ENCODE data around the gene RERE.

The RERE gene

GRCh38 chr1:8344893-8345507, 472.4 kb downstream of the RERE start:
- H3K27me3 ChIP-seq (ENCODE audit: control insufficient read depth, insufficient read depth, low read length): no peaks in the 10 kb centered on the region
- H3K9me3 ChIP-seq (ENCODE audit: control insufficient read depth, insufficient read depth, low read length): no peaks in the 10 kb centered on the region
- no peak overlapping the region for H3K4me3 ChIP-seq (ENCODE audit: low read depth, low read length)
- no peak overlapping the region for H3K9ac ChIP-seq (ENCODE audit: low read depth, low read length)
- no peaks in the 10 kb centered on the region for H3K36me3 ChIP-seq (ENCODE audit: control insufficient read depth, insufficient read depth, low read length)
- H3K4me1 ChIP-seq (ENCODE audit: control insufficient read depth, insufficient read depth, low read length): no peaks in the 10 kb centered on the region

GRCh38 chr1:8343464-8344001, 473.9 kb downstream of the RERE start:
- H3K27me3 ChIP-seq (ENCODE audit: control insufficient read depth, insufficient read depth, low read length): no peaks in the 10 kb centered on the region
- H3K9me3 ChIP-seq (ENCODE audit: control insufficient read depth, insufficient read depth, low read length): no peaks in the 10 kb centered on the region
- no peaks in the 10 kb centered on the region for H3K36me3 ChIP-seq (ENCODE audit: control insufficient read depth, insufficient read depth, low read length)
- no peaks in the 10 kb centered on the region for H3K4me1 ChIP-seq (ENCODE audit: control insufficient read depth, insufficient read depth, low read length)
- H3K9ac ChIP-seq (ENCODE audit: low read depth, low read length): no peak overlapping the region
- H3K4me3 ChIP-seq (ENCODE audit: low read depth, low read length): no peak overlapping the region

DNA sequence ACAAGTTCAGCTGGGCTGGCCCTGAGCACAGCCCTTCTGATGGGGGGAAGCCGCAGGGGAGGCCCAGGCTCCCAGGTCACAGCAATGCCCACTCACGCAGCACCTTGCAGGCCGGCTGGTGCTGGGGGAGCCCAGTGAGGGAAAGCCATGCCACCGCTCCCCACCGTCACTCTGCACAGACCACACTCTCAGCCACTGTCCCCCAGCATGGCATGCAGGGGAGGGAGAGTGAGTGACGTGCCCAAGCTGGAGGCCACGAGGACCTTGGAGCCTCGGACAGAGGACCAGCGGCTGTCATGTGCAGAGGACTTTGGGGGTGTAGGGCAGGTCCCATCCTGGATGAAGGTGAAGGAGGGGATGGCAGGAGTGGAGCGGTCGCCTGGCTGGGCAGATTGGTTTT, 474.4 kb downstream of the RERE start:
- H3K4me1 ChIP-seq (ENCODE audit: control insufficient read depth, insufficient read depth, low read length): no peaks in the 10 kb centered on the region
- H3K9me3 ChIP-seq (ENCODE audit: control insufficient read depth, insufficient read depth, low read length): no peaks in the 10 kb centered on the region
- no peaks in the 10 kb centered on the region for H3K36me3 ChIP-seq (ENCODE audit: control insufficient read depth, insufficient read depth, low read length)
- H3K4me3 ChIP-seq (ENCODE audit: low read depth, low read length): no peak overlapping the region
- no peak overlapping the region for H3K9ac ChIP-seq (ENCODE audit: low read depth, low read length)
- no peaks in the 10 kb centered on the region for H3K27me3 ChIP-seq (ENCODE audit: control insufficient read depth, insufficient read depth, low read length)

DNA sequence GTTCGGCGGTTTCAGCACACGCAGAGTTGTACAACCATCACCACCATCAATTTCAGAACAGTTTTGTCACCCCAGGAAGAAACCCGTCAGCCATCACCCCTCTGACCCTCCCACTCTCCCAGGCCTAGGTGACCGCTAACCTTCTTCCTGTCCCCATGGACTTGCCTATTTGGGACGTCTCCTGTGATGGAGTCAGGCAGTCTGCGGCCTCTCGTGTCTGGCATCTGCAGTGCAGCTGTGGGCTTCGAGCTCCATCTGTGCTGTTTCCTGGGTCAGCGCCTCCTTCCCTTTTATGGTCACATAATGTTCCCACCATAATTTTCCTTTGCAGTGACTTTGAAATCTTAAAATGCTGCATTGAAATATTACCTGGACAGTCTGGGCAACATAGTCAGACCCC, 475.1 kb downstream of the RERE start:
- Histone ChIP-seq H3K4me3 (ENCODE audit: low read depth, low read length) (no peak overlapping the region), H3K9ac (ENCODE audit: low read depth, low read length) (no peak overlapping the region), H3K9me3 (ENCODE audit: control insufficient read depth, insufficient read depth, low read length) (no peaks in the 10 kb centered on the region), H3K27me3 (ENCODE audit: control insufficient read depth, insufficient read depth, low read length) (no peaks in the 10 kb centered on the region), H3K36me3 (ENCODE audit: control insufficient read depth, insufficient read depth, low read length) (no peaks in the 10 kb centered on the region), H3K4me1 (ENCODE audit: control insufficient read depth, insufficient read depth, low read length) (no peaks in the 10 kb centered on the region)

DNA sequence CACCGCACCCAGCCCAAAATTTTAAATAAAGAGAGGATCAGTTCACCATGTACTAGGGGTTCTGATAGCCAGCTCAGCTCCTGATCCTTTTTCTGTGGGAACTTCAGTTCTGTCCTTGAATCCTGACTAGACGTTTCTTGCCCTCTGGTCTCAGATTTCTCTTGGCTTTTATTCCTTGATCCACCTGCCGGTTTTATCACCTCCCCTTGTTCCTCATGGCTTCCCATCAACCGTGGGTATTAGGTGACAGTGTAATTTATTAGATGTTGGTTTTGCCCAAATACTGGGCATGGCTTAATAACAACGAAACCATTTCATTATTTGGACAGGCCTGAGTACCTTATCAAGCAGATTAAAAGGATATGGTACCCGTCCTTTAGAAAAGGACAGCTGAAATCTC, 477.0 kb downstream of the RERE start:
- no peaks in the 10 kb centered on the region for H3K36me3 ChIP-seq (ENCODE audit: control insufficient read depth, insufficient read depth, low read length)
- H3K27me3 ChIP-seq (ENCODE audit: control insufficient read depth, insufficient read depth, low read length): no peaks in the 10 kb centered on the region
- H3K4me3 ChIP-seq (ENCODE audit: low read depth, low read length): no peak overlapping the region
- H3K9ac ChIP-seq (ENCODE audit: low read depth, low read length): no peak overlapping the region
- H3K9me3 ChIP-seq (ENCODE audit: control insufficient read depth, insufficient read depth, low read length): no peaks in the 10 kb centered on the region
- no peaks in the 10 kb centered on the region for H3K4me1 ChIP-seq (ENCODE audit: control insufficient read depth, insufficient read depth, low read length)

DNA sequence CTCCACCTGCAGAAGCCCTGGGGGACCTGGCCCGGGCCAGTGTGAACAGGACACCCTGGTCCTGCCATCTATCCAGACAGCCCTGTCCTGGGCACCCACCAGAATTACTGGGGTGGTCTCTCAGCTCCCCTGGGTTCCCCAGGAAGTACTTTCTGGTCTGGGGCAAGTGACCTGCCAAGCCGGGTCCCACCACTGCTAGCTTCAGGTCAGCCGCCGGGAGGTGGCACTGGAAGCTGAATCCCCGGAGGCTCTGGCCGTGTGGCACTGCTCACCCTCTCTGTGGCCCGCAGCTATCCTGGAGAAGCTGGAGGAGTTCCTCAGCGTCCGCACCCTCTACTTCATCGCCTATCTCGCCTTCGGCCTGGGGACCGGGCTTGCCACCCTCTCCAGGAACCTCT, 478.2 kb downstream of the RERE start:
- no peaks in the 10 kb centered on the region for H3K27me3 ChIP-seq (ENCODE audit: control insufficient read depth, insufficient read depth, low read length)
- H3K9ac ChIP-seq (ENCODE audit: low read depth, low read length): no peak overlapping the region
- no peak overlapping the region for H3K4me3 ChIP-seq (ENCODE audit: low read depth, low read length)
- no peaks in the 10 kb centered on the region for H3K9me3 ChIP-seq (ENCODE audit: control insufficient read depth, insufficient read depth, low read length)
- H3K36me3 ChIP-seq (ENCODE audit: control insufficient read depth, insufficient read depth, low read length): no peaks in the 10 kb centered on the region
- H3K4me1 ChIP-seq (ENCODE audit: control insufficient read depth, insufficient read depth, low read length): no peaks in the 10 kb centered on the region

DNA sequence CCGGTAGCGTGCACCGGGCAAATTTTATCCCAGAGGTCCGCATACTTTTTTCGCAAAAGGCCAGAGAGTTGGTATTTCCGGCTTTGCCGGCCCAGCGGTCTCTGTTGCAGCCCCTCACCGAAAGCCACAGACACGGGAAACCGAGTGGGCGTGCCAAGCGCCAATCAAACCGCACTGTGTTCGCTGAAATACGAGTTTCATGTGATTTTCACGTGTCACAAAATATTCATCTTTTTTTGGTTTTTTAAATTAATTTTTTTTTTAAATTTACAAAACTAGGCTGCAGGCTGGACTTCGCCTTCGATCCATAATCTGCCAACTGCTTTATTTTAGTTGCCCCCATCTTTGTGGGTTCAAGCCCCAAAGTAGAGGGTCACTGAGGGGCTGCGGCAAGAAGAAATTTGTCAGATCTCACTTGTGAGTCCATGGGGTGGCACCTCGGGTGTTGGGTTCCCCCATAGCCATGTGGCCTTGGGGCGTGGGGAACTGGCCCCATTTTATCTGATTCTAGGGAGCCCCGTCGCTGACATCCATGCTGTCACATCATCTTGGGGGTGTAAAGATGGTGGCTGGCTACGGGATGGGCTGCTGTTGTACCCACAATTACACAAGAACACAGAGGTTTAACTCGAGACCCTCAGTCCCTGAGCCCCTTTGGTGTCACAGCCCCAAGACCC, 478.8 kb downstream of the RERE start:
- no peaks in the 10 kb centered on the region for H3K9me3 ChIP-seq (ENCODE audit: control insufficient read depth, insufficient read depth, low read length)
- H3K4me3 ChIP-seq (ENCODE audit: low read depth, low read length): no peak overlapping the region
- H3K27me3 ChIP-seq (ENCODE audit: control insufficient read depth, insufficient read depth, low read length): no peaks in the 10 kb centered on the region
- H3K4me1 ChIP-seq (ENCODE audit: control insufficient read depth, insufficient read depth, low read length): no peaks in the 10 kb centered on the region
- no peaks in the 10 kb centered on the region for H3K36me3 ChIP-seq (ENCODE audit: control insufficient read depth, insufficient read depth, low read length)
- no peak overlapping the region for H3K9ac ChIP-seq (ENCODE audit: low read depth, low read length)

- H3K9ac ChIP-seq (ENCODE audit: low read depth, low read length): no peak overlapping the region
- no peaks in the 10 kb centered on the region for H3K36me3 ChIP-seq (ENCODE audit: control insufficient read depth, insufficient read depth, low read length)
- H3K9me3 ChIP-seq (ENCODE audit: control insufficient read depth, insufficient read depth, low read length): no peaks in the 10 kb centered on the region
- no peak overlapping the region for H3K4me3 ChIP-seq (ENCODE audit: low read depth, low read length)
- H3K4me1 ChIP-seq (ENCODE audit: control insufficient read depth, insufficient read depth, low read length): no peaks in the 10 kb centered on the region
- H3K27me3 ChIP-seq (ENCODE audit: control insufficient read depth, insufficient read depth, low read length): no peaks in the 10 kb centered on the region
Observed at GRCh38 chr1:8337776-8338525, 479.5 kb downstream of the RERE start.

- H3K9me3 ChIP-seq (ENCODE audit: control insufficient read depth, insufficient read depth, low read length): no peaks in the 10 kb centered on the region
- no peaks in the 10 kb centered on the region for H3K36me3 ChIP-seq (ENCODE audit: control insufficient read depth, insufficient read depth, low read length)
Observed at GRCh38 chr1:8335246-8335645, 482.2 kb downstream of the RERE start.

DNA sequence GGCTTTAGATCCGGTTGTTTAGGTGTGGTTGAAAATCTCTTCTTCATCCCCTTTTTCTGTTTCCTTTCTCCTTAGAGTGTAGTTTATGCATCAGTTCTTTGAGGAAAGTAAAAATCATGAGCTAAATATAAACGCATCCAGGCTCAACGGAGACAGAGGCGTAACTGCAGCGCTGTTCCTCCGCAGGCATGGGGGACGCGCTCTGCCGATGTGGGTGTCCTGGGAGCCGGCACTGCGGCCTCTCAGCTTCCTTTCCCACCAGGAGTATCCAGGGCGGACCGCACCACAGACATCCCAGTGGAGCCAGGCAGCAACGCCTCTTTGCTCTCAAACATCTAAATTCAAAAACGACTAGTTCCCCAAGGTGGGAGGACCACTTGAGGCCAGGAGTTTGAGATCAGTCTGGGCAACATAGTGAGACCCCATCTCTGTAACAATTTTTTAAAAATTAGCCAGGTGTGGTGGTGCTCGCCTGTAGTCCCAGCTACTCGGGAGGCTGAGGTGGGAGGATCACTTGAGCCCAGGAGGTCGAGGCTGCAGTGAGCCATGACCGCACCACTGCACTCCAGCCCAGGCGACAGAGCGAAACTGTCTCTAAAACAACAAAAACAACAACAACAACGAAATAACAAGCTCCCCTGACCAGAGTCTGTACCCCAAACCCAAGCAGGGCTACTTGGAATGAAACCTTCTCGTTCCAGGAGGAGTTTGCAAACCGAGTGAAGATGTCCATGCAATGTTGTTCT, 483.2 kb downstream of the RERE start:
- Histone ChIP-seq H3K27me3 (ENCODE audit: control insufficient read depth, insufficient read depth, low read length) (no peaks in the 10 kb centered on the region), H3K4me3 (ENCODE audit: low read depth, low read length) (no peak overlapping the region), H3K9me3 (ENCODE audit: control insufficient read depth, insufficient read depth, low read length) (no peaks in the 10 kb centered on the region), H3K36me3 (ENCODE audit: control insufficient read depth, insufficient read depth, low read length) (no peaks in the 10 kb centered on the region), H3K9ac (ENCODE audit: low read depth, low read length) (no peak overlapping the region), H3K4me1 (ENCODE audit: control insufficient read depth, insufficient read depth, low read length) (no peaks in the 10 kb centered on the region)

More at GRCh38 chr1:8335246-8335645, 482.2 kb downstream of the RERE start:
- no peaks in the 10 kb centered on the region for H3K4me1 ChIP-seq (ENCODE audit: control insufficient read depth, insufficient read depth, low read length)
- H3K27me3 ChIP-seq (ENCODE audit: control insufficient read depth, insufficient read depth, low read length): no peaks in the 10 kb centered on the region
- no peak overlapping the region for H3K9ac ChIP-seq (ENCODE audit: low read depth, low read length)
- H3K4me3 ChIP-seq (ENCODE audit: low read depth, low read length): no peak overlapping the region

DNA sequence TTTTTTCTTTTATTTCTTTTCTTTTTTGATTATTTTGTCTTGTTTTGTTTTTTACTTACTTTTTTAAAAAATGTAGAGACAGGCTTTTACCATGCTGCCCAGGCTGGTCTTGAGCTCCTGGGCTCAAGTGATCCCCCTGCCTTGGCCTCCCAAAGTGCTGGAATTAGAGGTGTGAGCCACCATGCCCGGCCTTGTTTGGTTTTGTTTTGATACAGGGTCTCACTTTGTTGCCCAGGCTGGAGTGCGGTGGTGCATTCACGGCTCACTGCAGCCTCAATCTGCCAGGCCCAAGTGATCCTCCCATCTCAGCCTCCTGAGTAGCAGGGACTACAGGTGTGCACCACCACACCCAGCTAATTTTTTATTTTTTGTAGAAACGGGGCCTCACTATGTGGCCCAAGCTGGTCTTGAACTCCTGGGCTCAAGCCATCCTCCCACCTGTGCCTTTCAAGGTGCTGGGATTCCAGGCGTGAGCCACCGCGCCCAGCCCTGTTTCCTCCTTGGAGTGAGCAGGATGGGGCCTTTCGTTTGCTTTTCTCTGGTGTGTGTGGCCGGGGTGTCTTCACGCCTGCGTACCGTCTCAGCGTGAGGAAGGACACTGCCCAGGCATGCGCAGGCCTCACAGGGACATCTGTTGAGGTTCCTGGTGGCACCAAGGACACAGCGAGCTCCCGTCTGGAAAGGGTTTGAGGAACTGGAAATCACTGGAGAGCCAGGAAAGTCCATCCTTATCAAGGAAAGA, 484.0 kb downstream of the RERE start:
- Histone ChIP-seq H3K4me1 (ENCODE audit: control insufficient read depth, insufficient read depth, low read length) (no peaks in the 10 kb centered on the region), H3K27me3 (ENCODE audit: control insufficient read depth, insufficient read depth, low read length) (no peaks in the 10 kb centered on the region), H3K9me3 (ENCODE audit: control insufficient read depth, insufficient read depth, low read length) (no peaks in the 10 kb centered on the region), H3K4me3 (ENCODE audit: low read depth, low read length) (no peak overlapping the region), H3K36me3 (ENCODE audit: control insufficient read depth, insufficient read depth, low read length) (no peaks in the 10 kb centered on the region), H3K9ac (ENCODE audit: low read depth, low read length) (no peak overlapping the region)
